Esophagus squamous epithelium (tissue), 4 donors: ENCODE results near the gene NLRC5.

Experiments used
- POLR2A ChIP-seq, 4 donors: fragments of 450-650 bp; IDR thresholded peaks; one replicate each; pipeline ENCODE4 v1.6.1; 2017; ENCODE audit warnings: antibody characterized with exemption in 4 of 4, mild to moderate bottlenecking in 4 of 4, moderate library complexity in 3 of 4
- TF ChIP-seq, protein P1 (sequence below), 6 experiments: fragments of 450-650 bp in 4 of 6; fragments of 200-600 bp in 2 of 6; sonication (generic) in 2 of 6; IDR thresholded peaks; one replicate each; pipeline ENCODE4 v1.5.1; 2016 to 2019; ENCODE audit warnings: antibody characterized with exemption in 6 of 6, mild to moderate bottlenecking in 4 of 6, moderate library complexity in 4 of 6

GRCh38 chr16:57020651-57021050 lies 31.3 kb downstream of the NLRC5 start:
- no peak for TF ChIP-seq POLR2A (IDR thresholded peaks at IDR 0.05)
- TF ChIP-seq, protein P1, sequence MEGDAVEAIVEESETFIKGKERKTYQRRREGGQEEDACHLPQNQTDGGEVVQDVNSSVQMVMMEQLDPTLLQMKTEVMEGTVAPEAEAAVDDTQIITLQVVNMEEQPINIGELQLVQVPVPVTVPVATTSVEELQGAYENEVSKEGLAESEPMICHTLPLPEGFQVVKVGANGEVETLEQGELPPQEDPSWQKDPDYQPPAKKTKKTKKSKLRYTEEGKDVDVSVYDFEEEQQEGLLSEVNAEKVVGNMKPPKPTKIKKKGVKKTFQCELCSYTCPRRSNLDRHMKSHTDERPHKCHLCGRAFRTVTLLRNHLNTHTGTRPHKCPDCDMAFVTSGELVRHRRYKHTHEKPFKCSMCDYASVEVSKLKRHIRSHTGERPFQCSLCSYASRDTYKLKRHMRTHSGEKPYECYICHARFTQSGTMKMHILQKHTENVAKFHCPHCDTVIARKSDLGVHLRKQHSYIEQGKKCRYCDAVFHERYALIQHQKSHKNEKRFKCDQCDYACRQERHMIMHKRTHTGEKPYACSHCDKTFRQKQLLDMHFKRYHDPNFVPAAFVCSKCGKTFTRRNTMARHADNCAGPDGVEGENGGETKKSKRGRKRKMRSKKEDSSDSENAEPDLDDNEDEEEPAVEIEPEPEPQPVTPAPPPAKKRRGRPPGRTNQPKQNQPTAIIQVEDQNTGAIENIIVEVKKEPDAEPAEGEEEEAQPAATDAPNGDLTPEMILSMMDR (IDR thresholded peaks at IDR 0.05) = no peak
